Measurements from ENCODE around the gene TMEM181. TPM values are rescaled to one million over a fixed set of nuclear protein-coding genes. Genes with fewer than 3 reads are reported as not detected.

Gene TMEM181
- total and polyA plus RNA-seq, 2 of the 13 experiments (the other 11 are each of a cell fraction or from before 2014, with no cell fraction given) = 59.1 to 108 TPM

DNA sequence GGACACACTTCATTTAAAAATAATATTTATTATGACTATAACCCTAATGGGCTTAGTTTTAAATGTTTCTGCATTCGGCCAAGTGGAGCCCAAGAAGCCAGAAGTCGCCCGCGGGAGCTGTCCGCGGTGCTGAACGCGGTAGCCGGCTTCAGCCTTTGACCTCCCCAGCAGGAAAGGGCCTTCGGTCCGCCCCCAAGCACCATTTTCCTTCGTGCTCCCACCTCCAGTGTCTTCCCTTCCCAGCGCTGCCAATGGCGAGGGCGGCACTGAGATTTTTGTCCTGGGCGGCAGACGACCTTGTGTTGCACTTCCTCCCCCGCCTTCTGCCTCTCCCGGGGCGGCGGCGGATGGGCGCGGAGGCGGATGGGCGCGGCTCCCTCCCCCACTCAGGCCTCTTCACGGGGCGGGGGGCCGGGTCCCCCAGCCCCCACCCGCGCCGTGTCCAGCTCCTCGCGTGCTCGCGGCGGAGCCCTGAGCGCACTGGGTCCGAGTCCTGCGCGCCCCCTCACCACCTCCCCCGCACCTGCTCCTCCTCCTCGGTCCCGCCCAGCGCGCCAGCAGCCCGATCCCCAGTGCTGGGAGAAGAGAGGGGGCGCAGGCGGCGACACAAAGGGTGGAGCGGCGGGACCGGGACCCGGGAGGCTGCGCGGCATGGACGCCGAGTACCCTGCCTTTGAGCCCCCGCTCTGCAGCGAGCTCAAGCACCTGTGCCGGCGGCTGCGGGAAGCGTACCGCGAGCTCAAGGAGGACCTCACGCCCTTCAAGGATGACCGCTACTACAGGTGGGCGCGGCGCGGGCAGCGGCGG, 23.6 kb upstream of the TMEM181 start (continued):
- peak; percentile 98 for TF ChIP-seq FOXC1 (CRISPR knock-in tag; IDR thresholded peaks at IDR 0.05; ENCODE audit: borderline replicate concordance)
- TF ChIP-seq ZNF180 (CRISPR knock-in tag; IDR thresholded peaks at IDR 0.05; ENCODE audit: borderline replicate concordance, low read depth) = peak; percentile 66; the same call in 1 of the 2 replicates
- TF ChIP-seq GABPB1 (CRISPR knock-in tag; IDR thresholded peaks at IDR 0.05) = peak; percentile 83
- peak; percentile 100 for TF ChIP-seq GFI1 (CRISPR knock-in tag; IDR thresholded peaks at IDR 0.05; ENCODE audit: borderline replicate concordance)
- TF ChIP-seq ZSCAN25 (CRISPR knock-in tag; IDR thresholded peaks at IDR 0.05) = peak; percentile 87
- peak; percentile 98 for TF ChIP-seq ZNF430 (CRISPR knock-in tag; IDR thresholded peaks at IDR 0.05)
- TF ChIP-seq, protein P1, sequence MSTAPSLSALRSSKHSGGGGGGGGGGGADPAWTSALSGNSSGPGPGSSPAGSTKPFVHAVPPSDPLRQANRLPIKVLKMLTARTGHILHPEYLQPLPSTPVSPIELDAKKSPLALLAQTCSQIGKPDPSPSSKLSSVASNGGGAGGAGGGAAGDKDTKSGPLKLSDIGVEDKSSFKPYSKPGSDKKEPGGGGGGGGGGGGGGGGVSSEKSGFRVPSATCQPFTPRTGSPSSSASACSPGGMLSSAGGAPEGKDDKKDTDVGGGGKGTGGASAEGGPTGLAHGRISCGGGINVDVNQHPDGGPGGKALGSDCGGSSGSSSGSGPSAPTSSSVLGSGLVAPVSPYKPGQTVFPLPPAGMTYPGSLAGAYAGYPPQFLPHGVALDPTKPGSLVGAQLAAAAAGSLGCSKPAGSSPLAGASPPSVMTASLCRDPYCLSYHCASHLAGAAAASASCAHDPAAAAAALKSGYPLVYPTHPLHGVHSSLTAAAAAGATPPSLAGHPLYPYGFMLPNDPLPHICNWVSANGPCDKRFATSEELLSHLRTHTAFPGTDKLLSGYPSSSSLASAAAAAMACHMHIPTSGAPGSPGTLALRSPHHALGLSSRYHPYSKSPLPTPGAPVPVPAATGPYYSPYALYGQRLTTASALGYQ (CRISPR knock-in tag; IDR thresholded peaks at IDR 0.05) = peak; percentile 91
- TF ChIP-seq, protein P2, sequence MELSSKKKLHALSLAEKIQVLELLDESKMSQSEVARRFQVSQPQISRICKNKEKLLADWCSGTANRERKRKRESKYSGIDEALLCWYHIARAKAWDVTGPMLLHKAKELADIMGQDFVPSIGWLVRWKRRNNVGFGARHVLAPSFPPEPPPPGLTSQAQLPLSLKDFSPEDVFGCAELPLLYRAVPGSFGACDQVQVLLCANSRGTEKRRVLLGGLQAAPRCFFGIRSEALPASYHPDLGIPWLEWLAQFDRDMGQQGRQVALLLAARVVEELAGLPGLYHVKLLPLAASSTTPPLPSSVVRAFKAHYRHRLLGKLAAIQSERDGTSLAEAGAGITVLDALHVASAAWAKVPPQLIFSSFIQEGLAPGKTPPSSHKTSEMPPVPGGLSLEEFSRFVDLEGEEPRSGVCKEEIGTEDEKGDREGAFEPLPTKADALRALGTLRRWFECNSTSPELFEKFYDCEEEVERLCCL (CRISPR knock-in tag; IDR thresholded peaks at IDR 0.05; ENCODE audit: borderline replicate concordance) = peak; percentile 96; the same call in 1 of the 2 replicates
- TF ChIP-seq, protein P3, sequence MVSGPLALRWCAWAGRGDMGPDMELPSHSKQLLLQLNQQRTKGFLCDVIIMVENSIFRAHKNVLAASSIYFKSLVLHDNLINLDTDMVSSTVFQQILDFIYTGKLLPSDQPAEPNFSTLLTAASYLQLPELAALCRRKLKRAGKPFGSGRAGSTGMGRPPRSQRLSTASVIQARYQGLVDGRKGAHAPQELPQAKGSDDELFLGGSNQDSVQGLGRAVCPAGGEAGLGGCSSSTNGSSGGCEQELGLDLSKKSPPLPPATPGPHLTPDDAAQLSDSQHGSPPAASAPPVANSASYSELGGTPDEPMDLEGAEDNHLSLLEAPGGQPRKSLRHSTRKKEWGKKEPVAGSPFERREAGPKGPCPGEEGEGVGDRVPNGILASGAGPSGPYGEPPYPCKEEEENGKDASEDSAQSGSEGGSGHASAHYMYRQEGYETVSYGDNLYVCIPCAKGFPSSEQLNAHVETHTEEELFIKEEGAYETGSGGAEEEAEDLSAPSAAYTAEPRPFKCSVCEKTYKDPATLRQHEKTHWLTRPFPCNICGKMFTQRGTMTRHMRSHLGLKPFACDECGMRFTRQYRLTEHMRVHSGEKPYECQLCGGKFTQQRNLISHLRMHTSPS (CRISPR knock-in tag; IDR thresholded peaks at IDR 0.05; ENCODE audit: low read depth) = no peak; the same call in 1 of the 2 replicates
- peak; percentile 99 for TF ChIP-seq ZNF589 (CRISPR knock-in tag; conservative IDR thresholded peaks at IDR 0.05)
- peak; percentile 89 for TF ChIP-seq PPARG (CRISPR knock-in tag; conservative IDR thresholded peaks at IDR 0.05)
- peak; percentile 86 for TF ChIP-seq THAP11 (CRISPR knock-in tag; IDR thresholded peaks at IDR 0.05)
- TF ChIP-seq SAFB2 (CRISPR knock-in tag; IDR thresholded peaks at IDR 0.05; ENCODE audit: borderline replicate concordance, low read depth) = peak; percentile 70; the same call in 1 of the 2 replicates
- TF ChIP-seq IKZF1 (IDR thresholded peaks at IDR 0.05) = no peak
- TF ChIP-seq GABPA (IDR thresholded peaks at IDR 0.05; ENCODE audit: low read depth, low read length) = no peak
- peak; percentile 61 for TF ChIP-seq GABPA (CRISPR knock-in tag; IDR thresholded peaks at IDR 0.05; ENCODE audit: low read depth)
- peak; percentile 96 for TF ChIP-seq ELF3 (CRISPR knock-in tag; IDR thresholded peaks at IDR 0.05)
- TF ChIP-seq TAF1 (CRISPR knock-in tag; IDR thresholded peaks at IDR 0.05) = peak; percentile 65
- TF ChIP-seq, protein P4, sequence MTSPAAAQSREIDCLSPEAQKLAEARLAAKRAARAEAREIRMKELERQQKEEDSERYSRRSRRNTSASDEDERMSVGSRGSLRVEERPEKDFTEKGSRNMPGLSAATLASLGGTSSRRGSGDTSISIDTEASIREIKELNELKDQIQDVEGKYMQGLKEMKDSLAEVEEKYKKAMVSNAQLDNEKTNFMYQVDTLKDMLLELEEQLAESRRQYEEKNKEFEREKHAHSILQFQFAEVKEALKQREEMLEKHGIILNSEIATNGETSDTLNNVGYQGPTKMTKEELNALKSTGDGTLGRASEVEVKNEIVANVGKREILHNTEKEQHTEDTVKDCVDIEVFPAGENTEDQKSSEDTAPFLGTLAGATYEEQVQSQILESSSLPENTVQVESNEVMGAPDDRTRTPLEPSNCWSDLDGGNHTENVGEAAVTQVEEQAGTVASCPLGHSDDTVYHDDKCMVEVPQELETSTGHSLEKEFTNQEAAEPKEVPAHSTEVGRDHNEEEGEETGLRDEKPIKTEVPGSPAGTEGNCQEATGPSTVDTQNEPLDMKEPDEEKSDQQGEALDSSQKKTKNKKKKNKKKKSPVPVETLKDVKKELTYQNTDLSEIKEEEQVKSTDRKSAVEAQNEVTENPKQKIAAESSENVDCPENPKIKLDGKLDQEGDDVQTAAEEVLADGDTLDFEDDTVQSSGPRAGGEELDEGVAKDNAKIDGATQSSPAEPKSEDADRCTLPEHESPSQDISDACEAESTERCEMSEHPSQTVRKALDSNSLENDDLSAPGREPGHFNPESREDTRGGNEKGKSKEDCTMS (CRISPR knock-in tag; conservative IDR thresholded peaks at IDR 0.05) = peak; percentile 97
- TF ChIP-seq NFYB (CRISPR knock-in tag; IDR thresholded peaks at IDR 0.05) = peak; percentile 59; the same call in 1 of the 2 replicates
- no peak for TF ChIP-seq ZNF83 (CRISPR knock-in tag; IDR thresholded peaks at IDR 0.05; ENCODE audit: borderline replicate concordance)
- peak; percentile 92; the same call in 1 of the 2 replicates for TF ChIP-seq ZNF772 (CRISPR knock-in tag; IDR thresholded peaks at IDR 0.05)

All from HepG2 (cell line).